Cerebellar nuclear complex (tissue), 1 donor: Measurements from ENCODE around the gene DNMT3A.
A peak's percentile ranks its signal among the peaks of the same experiment; 100 is the strongest.
"Not testable (repeated sequence)": the region's sequence is repeated elsewhere in the genome, so short reads cannot be mapped to it uniquely, and the experiment has no call there.

ENCODE experiments used
- DNase-seq, 2 experiments: peaks; one replicate each; lab custom pipeline; 2025; lab: John Stamatoyannopoulos, UW

The DNMT3A gene

DNA sequence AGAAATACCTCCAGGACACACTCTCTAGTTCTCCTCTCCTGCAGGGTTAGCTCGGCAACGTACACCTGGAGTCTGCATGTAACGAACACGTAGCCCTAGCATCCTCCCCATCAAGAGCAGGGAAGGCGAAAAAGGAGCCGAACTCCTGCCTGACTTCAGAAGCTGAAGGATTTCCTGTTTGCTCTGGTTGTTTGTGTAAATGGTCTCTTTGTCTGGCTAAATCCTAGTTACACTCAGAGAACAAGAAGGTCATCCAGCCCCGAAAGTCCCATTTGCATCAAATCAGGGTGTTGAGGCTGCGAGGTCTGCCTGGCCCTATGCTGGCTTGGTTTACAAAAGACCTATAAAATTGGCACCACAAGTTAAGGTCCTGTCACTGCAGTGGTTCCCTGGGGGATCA, 107.0 kb downstream of the DNMT3A start:
- DNase-seq = no peak

DNA sequence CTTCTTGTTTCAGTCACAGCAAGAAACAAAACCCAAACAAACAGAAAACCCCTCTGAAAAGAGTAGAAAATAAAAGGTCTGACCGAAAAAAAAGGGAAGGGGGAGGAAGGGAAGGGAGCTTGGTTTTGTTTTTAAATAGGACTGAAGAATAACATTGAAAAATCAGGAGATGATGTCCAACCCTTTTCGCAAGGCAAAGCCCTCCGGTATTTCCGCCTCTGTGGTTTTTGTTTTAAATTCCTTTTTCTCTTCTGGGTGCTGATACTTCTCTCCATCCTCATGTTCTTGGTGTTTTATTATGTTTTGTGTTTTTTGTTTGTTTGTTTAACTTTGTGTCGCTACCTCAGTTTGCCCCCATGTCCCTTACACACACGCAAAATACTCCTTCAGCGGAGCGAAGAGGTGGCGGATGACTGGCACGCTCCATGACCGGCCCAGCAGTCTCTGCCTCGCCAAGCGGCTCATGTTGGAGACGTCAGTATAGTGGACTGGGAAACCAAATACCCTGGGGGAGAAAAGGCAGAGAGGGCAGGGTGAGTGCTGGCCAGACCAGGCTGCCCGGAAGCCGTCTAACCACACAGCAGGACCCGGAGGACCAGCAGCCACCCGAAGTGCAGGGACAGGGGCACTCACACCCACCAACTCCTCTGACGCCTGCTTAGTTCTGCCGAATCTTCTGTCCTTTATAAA, 107.7 kb downstream of the DNMT3A start:
- no peak for DNase-seq

DNA sequence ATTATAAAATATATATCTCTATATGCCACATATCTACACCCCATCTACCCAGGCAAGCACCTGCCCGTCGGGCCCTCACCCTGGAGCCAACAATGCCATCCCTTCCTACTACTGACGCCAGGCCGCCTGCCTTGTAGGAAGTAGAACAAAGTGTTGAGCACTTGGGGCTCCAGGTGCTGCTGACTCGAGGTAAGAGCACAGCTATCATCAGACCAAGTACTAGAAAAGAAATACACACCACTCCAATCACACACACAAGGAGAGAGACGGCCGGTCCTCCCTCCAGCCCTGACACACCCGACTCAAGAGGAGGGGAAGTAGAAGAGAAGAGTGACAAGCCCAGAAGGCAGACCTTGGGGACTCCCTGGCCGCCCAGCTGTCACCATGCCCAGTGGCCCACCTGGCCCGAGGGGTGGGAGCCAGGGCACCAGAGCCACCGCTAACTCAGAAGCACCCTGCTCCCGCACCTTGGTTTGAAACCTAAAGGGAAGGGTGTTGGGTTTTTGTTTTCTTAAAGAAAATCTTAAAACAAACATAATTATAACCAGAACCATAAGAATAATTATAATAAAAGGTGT, 109.4 kb downstream of the DNMT3A start:
- DNase-seq = no peak

DNA sequence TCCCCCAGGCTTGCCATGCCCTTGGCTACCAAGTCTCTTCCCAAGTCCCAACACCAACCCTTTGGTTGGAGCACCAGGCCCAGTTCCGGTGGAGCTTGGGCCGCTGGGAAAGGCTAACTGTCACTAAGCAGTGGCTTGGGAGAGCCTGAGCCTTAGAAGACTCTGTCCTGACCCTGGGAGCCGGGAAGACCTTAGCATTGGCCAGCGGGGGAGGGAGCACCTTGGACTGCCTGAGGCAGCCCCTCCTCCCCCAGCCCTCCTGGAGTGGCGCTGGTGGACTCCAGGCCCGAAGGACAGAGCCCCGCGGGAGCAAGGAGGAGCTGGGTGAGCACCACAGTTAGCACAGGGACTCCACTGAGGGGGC, 110.8 kb downstream of the DNMT3A start:
- DNase-seq = no peak

DNA sequence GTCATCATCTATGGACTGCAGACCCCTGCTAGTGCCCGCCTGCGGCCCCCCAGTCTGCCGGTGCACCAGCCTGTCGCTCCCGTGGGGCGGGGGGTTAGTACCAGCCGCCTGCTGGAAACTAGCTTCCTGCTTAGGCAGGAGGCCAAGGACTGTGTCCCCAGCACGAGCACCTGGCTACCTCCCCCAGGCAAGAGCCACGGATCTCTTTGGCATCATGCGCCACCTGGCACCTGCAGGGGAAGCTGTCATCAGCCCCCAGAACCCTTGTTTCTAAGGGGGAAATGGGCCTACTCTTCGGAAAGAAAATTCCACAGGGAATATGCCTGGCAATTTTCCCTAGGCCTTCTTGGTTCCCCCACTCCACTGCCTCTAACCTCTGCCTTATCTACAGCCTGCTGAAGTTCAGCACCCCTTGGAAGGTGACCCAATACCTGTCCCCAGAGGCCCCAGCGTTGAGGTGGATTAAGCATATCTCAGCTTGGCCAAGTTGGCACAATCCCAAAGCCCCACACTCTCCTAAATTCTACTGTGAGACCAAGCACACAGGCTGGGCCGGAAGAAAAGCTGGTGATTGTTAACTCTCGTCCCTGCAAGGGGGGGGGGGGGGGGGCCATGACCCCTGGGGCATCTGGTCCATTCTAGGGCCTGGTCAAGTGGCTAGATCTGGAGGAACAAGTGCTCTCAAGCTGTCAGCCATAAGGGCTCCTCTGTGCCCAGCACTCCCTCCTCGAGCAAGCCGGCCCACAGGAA, 111.4 kb downstream of the DNMT3A start:
- DNase-seq = no peak

DNA sequence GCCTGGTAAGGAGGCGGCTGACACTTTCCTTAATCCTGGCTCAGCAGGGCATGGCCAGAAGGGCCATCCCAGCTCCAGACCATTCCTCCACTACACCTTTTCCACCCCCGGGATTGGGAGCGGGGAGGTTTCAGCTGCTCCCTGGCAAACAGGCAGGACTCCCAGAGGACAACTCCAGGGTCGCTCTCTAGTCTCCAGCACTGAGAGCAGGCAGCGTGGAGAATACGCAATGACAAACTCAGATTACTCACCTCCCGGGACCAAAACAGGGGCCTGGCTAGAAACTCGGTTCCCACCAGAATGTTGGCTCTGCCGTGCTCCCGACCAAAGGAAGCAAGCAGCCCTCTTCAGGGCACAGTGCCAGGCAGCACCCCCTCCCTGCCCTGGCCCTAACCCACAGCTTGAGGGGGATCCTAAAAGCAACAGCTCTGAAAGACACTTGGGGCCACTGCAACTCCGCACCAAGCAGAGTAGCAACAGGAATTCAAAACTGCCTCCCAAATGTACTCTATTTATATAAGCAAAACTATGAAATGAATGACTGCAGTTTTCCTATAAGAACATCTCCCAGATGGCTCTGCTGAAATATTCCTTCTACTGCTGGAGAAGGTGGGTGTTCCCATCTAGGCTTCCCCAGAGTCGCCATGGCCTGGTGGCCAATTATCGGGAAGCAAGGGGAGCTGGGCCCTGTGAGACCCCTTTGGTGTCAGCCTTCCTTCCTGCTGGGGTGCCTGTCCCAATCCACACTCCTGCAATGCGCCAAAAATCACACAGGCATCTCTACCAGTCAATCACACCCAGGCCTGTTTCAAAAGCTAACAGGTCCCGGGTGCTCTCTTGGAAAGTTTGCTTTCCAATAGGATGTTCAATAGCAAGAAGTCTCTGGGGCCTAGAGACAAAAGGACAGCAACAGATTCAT, 112.2 kb downstream of the DNMT3A start:
- DNase-seq = no peak

DNA sequence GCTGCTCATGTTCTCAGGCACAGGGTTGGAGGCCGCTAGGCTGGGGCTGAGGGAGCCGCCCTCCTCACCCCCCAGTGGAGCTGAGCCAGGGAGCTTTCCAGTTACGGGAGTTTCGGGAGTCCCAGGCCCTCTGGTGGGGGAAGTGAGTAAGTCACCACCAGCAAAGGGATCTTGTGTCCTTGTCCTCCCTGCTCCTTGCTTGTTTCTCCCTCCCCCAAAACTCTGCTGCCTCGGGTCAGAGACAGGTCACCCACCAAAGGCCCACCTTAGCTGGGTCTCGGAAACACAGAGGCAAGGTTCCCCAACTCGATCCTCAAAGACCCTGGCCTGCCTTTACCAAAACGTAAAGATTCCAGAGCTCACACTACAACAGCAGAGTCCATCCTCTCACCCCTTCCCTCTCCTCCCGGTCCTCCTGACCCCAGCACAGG, 112.9 kb downstream of the DNMT3A start:
- peak in 1 of 2 experiments; percentile 60 for DNase-seq

DNA sequence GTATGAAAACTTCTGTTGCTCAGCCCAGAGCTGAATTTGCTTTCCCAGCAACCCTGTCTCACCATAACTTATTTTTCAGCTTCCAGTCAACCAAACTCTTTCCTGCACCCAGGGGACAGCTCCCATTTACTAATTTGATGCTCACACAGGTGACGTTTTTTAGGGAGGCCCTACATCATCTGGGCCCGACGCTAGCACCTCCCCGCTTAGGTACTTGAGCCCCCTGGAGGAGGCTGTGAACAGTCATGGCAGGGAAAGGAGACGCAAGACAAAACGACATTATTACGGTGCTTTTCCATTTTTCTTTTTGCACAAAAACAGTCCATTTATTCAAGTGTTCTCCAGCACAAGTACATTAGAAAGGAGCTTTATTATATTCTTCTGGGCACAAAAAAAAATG, 114.1 kb downstream of the DNMT3A start:
- no peak for DNase-seq

DNA sequence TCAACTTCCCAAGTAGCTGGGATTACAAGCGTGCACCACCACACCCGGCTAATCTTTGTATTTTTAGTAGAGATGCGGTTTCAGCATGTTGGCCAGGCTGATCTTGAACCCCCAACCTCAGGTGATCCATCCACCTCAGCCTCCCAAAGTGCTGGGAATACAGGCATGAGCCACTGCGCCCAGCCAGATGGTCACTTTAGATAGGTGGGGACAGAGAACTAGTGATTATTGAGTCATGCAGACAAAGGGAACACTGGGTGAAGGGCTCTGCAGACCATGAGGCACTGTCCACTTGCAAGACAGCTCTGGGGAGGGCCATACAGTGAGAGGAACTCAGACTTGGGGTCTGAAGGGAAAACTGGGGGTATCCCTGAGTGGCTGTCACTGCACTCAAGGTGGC, 114.9 kb downstream of the DNMT3A start:
- no peak for DNase-seq

DNA sequence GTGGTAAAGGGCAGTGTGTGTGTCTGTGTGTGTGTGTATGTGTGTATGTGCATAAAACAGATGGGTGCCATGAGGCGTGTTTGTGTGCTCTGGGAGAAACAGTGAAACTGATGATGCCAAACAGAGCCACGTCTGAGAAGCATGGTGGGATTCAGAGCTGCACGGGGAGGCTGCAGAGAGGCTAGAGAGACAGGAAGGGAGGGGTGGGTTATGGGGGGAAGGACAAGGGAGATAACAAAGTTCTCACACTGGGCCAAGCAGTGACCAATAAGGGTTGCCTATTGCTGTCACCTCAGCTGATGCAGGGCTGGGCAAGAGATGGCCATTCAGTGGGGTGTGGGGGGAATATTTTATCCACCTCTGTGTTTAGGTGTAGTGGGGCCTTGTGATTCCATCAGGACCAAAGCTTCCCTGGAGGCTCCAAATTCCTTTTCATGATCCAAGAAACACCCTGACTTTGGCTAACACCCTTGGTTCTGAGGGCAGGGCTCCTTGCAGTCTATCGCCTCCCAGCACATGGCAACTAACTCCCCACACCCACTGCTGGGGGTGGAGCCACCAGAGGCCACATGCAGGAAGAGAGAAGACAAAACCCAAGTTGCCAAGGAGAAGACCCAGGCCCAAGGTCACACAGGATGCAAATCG, 119.1 kb downstream of the DNMT3A start:
- DNase-seq = no peak

DNA sequence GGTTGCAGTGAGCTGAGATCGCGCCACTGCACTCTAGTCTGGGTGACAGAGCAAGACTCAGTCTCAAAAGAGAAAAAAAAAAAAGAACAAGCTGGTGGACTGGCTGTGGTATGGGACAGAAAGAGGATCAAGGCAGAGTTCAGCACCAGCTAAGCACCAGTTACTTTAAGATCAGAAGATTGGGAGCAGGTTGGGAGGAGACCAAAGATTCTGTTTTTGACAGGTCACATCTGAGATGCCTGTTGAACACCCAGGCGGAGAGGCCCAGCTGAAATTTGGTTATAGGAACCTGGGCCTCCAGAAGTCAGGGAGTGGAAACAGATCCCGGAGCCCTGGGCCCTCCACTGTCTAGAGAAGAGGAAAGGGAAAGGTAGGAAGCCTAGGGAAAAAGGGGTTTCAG, 120.1 kb downstream of the DNMT3A start:
- DNase-seq = no peak

DNA sequence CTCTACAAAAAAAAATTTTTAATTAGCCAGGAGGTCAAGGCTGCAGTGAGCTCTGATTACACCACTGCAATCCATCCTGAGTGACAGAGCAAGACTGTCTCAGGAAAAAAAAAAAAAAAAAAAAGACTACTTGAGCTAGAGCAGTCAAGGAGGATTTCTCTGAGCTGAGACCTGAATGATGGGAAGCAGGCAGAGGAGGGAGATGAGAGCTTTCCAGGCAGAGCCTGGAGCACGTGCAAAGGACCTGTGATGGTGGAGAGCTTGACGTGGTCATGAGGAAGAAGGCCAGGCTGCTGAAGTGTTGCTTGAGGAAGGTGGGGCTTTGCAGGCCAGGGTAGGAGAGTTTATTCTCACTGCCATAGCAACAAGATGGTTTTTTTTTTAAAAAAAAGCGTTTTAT, 121.4 kb downstream of the DNMT3A start:
- no peak for DNase-seq

DNA sequence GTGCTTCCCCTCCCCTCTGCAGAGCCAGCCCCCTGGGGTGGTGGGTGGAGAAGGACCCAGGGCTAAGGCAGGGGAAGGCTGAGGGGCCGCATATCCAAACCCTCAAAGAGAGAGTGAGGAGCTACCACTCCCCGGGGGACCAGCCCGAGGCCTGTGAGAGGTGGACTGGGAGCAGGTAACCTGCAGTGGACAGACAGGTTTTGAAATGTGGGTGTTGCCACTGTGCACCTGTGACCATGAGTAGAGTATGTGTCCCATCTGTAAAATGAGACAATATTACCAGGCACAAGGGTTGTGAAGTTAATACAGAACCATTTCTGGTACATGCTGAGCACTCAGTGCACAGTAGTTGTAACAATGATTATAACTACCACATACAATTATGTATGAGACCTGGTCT, 122.1 kb downstream of the DNMT3A start:
- DNase-seq = no peak

DNA sequence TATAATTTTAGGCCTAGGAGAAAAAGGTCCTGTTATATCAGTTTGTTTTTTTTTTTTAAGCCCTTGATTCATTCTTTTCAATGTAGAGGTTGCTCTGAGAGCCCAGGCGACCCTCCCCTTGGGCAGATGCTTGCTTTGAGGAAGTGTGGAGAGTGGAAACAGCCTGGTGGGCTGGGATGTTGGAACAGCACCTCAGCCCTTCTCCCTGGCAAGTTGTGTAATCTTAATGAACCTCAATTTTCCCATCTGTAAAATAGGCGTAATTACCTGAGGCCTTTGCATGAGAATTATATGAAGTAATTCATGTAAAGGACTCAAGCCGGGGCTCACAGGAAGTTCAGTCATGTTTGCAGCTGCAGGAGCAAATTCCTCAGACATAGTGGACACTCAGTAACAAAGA, 123.6 kb downstream of the DNMT3A start:
- no peak for DNase-seq

DNA sequence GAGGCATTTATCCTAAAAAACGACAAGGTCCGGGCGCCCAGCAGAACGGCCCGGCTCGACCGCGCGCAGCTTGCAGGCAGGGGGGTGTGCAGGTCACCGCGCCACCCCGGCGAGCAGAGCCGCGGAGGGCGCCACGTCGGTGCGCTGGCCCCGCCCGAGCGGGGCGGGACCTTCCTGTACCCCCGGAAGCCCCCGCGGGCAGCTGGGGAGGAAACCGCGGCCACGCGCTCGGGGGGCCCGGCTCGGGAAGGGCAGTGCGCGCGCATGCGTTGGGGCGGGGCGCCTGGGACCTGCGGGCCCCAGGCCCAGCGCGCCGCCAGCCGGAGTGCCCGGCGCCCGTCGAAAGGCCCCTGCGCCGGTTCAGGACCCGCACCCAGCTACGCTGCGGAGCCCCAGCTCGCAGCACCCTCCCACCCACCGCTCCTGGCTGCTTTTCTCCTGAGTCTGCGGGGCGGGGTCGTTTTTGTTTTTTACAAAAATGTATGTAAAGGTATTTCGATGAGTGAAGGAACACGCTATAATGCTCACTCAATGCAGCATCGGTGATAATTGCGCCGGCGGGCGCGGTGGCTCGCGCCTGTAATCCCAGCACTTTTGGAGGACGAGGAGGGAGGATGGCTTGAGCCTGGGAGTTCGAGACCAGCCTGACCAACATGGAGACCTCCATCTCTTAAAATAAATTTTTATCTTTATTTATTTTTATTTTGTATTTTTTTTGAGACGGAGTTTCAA, 125.6 kb downstream of the DNMT3A start:
- DNase-seq = no peak

DNA sequence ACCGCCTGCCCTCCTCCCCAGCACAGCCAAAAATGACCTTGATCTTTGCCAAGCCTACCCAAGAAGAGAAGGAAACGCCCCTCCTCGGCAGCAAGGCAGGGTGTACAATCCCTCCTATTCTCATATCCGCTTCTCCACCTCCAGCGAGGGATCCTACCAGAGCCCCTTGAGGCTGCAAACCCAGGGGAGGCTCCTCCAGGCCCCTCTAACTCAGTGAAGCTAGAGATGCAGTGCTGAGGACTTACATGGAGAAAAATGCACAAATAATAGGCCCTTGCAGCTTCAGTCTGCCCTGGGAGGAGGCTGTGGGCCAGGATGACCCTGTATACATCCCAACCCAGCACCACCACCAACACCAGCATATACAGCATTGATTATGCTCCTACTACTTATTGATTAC, 126.5 kb downstream of the DNMT3A start:
- no peak for DNase-seq

DNA sequence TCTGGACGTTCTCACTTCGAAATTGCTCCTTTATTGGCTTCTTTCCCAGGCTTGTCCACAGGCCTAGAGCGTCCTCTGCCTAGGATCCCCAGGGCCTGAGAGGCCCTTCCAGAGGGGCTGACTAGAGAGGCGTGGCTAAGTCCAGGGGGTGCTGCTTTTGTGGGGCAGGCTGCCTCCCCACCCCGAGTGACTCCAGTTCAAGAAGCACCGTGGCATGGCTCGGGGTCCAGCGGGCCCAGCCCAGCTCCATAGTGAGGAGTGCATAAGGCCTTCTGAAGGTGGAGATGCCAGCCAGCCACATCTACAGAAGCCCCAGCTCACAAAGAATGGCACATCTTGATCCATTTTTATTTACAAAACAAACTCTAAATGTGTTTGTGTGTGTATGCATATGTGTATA, 128.5 kb downstream of the DNMT3A start:
- no peak for DNase-seq

DNA sequence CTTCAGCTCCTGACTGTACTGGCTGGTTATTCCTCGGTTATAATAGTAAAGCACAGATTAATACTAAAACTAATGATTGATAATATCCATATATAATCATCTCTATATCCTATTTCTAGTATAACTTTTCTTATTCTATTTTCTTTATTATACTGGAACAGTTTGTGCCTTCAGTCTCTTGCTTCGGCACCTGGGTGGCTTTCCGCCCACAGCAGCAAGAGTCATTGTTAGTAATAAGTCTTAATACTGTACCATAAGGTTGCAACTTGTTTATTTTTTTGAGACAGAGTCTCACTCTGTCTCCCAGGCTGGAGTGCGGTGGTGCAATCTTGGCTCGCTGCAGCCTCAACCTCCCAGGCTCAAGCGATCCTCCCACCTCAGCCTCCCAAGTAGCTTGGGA, 130.8 kb downstream of the DNMT3A start:
- not testable (repeated sequence) for DNase-seq

DNA sequence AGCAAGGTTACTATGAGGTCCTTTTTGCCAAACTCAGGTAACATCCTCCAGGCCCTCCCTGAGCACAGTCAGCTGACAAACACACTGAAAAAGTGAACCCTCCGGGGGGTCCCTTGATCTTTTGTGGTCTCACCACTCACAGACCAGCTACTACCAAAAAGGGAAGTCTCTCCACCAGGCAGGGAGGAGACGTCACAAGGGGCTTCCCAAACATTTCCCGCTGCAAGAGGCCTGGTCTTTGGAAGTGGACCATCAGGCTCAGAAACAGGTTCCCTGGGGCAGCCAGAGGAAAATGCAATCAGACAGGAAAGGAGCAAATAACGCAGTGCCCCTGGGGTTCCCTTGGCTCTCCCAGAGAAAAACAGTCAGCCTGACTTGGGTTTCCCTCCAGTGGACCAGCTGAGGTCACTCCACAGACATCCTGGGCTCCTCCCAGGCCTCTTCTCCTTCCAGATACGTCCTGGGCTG, 134.6 kb downstream of the DNMT3A start:
- no peak for DNase-seq

DNA sequence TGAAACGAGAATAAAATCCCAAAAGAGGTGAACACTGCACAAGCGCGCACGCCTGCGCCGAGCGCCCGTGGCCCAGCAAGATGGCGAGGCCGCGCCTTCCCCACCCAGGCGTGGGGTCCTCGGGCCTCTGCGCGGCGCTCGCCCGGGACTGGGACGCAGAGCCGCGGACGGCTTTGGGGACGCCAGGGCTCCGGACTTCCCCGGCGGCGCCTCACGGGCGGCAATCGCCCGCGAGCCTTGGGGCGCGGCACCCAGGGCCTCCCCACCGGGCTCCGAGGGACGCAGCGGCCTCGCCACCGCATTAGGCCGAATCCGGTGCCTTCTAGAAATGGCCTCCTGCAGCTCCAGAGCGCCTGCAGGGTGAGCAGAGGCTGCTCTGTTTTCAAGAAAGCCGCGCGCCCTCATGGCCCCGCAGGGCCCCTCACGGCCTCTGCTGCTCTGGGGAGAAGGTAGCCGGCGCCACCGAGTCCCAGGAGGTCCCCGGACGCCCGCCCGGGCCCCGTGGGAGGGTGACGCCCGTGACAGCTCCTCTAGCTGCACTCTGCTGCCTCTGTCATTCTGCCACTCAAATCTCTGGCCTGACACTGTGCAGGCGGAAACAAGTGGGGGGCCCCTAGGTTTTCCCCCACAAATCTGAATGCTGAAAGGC, 137.4 kb downstream of the DNMT3A start:
- no peak for DNase-seq

DNA sequence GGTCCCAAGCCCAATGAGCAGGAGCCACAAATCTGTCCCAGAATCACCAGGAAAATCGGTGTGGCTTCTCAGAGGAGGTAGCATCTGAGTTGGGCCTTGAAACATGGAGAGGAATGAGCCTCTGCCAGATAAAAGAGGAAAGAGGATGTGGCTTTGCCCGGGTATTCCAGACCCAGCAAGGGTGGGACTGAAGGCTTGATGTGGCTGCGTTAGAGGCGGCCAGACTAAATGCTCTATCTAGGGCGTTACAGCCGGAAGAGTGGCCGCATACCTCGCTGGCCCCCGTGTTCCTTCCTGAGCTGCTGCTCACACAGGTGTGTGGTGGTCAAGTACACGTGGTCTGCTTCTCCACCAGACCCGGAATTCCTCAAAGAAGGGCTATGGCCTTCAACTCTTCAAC, 139.4 kb downstream of the DNMT3A start:
- no peak for DNase-seq
